Caco-2 (cell line): ENCODE measurements around the gene EXOC2. TPM values are rescaled to one million over a fixed set of nuclear protein-coding genes. Genes with fewer than 3 reads are reported as not detected.

ENCODE experiments used
- BruUV-seq: library from RNA; stranded (reverse); fragments of 400-500 nt; replicated peaks from 2 replicates; lab custom pipeline; 2021; lab: Mats Ljungman, UMichigan
- CTCF ChIA-PET: fragments of 300-600 bp; sonication (Branson Sonifier 250); formaldehyde crosslinking; loops from one replicate; lab custom pipeline; 2022; ENCODE audit warnings: antibody characterized with exemption; lab: Charles Lee
- POLR2A ChIA-PET: fragments of 300-600 bp; sonication (Branson Sonifier 250); formaldehyde crosslinking; loops from one replicate; lab custom pipeline; 2022; ENCODE audit warnings: antibody characterized with exemption; lab: Charles Lee
- DNase-seq, 2 experiments: peaks; one replicate each; pipeline versions ENCODE4 v3.0.0 to v3.0.0-alpha.2; 2020 to 2022
- H3K27me3 ChIP-seq: replicated peaks from 2 replicates; pipeline ENCODE4 v1.6.0; 2011; ENCODE audit warnings: low read length; ENCODE audit not compliant: control insufficient read depth, insufficient read depth
- H3K36me3 ChIP-seq: 2 replicates; pipeline ENCODE4 v1.5.1; 2011; ENCODE audit warnings: low read length; ENCODE audit not compliant: control insufficient read depth, insufficient read depth
- H3K4me1 ChIP-seq: fragments of 250-450 bp; sonication (Bioruptor Pico); 2 replicates; pipeline ENCODE4 v1.5.1; 2020; ENCODE audit warnings: mild to moderate bottlenecking
- H3K4me3 ChIP-seq: 2 replicates; pipeline ENCODE4 v1.5.1; 2011; ENCODE audit warnings: low read depth, mild to moderate bottlenecking, control low read depth, low read length
- H3K9me3 ChIP-seq: fragments of 250-450 bp; sonication (Bioruptor Pico); 2 replicates; pipeline ENCODE4 v1.5.1; 2020; ENCODE audit warnings: mild to moderate bottlenecking, moderate library complexity
- H3K27ac Mint-ChIP-seq: one replicate; pipeline ENCODE4 v1.8.0; 2022; ENCODE audit warnings: mixed read lengths; ENCODE audit not compliant: unreplicated experiment
- H3K27me3 Mint-ChIP-seq: one replicate; pipeline ENCODE4 v1.8.0; 2022; ENCODE audit warnings: mixed read lengths; ENCODE audit not compliant: insufficient read depth, unreplicated experiment
- H3K36me3 Mint-ChIP-seq: one replicate; pipeline ENCODE4 v1.8.0; 2022; ENCODE audit warnings: mild to moderate bottlenecking, mixed read lengths; ENCODE audit not compliant: insufficient read depth, unreplicated experiment
- H3K4me1 Mint-ChIP-seq: one replicate; pipeline ENCODE4 v1.8.0; 2022; ENCODE audit warnings: low read depth, mixed read lengths; ENCODE audit not compliant: unreplicated experiment
- H3K4me3 Mint-ChIP-seq: one replicate; pipeline ENCODE4 v1.8.0; 2022; ENCODE audit warnings: mild to moderate bottlenecking, moderate library complexity, mixed read lengths; ENCODE audit not compliant: unreplicated experiment
- H3K9me3 Mint-ChIP-seq: one replicate; pipeline ENCODE4 v1.8.0; 2022; ENCODE audit warnings: mixed read lengths; ENCODE audit not compliant: unreplicated experiment
- intact Hi-C: fragments of 100-400 bp; cut with micrococcal nuclease; formaldehyde crosslinking; loops from one replicate; pipeline ENCODE4 v1.10.0; 2022; ENCODE audit not compliant: unreplicated experiment
- total RNA-seq: library from RNA; stranded (reverse); gene quantifications from 2 replicates; pipeline ENCODE4 v1.2.3, GENCODE V29; 2022
- TF ChIP-seq, protein P1 (sequence below), 2 experiments: fragments of 200-600 bp in 1 of 2; IDR thresholded peaks; 1 replicate in 1 of 2; 2 replicates in 1 of 2; pipeline versions ENCODE4 v1.5.1 to v1.8.0; 2011 to 2022; ENCODE audit warnings: antibody characterized with exemption in 1 of 2, control low read depth in 1 of 2, inconsistent platforms in 1 of 2, low read depth in 1 of 2, low read length in 1 of 2, mild to moderate bottlenecking in 1 of 2, moderate library complexity in 1 of 2; ENCODE audit not compliant: insufficient read depth in 1 of 2, severe bottlenecking in 1 of 2, unreplicated experiment in 1 of 2

EXOC2 gene
- total RNA-seq, 1 experiment from 2014 or later = 21.4 TPM

DNA sequence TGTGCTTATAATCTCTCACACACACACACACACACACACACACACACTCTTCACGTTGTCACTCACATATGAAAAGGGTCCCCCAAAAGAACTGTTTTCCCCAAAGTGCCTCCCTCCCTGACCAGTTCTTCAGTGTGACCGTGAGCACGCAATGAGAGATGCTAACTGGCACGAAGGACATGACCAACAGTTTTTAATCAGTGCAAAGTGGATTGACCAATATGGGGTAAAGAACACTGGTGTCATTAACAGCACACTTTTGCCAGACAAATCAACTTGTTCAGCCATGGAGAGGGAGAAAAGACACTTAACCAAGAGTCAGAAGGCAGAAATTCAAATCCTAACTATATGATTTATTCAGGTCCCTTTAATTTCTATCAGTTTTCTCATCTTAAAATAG, 15.0 kb downstream of the EXOC2 start:
- Mint-ChIP-seq H3K27me3 (no peaks in the 10 kb centered on the region), H3K4me3 (no peak overlapping the region), H3K36me3 (no peaks in the 10 kb centered on the region), H3K27ac (no peak overlapping the region), H3K4me1 (no peaks in the 10 kb centered on the region), H3K9me3 (no peaks in the 10 kb centered on the region)
- ChIA-PET POLR2A (no interaction called here), CTCF (no interaction called here)
- BruUV-seq = no TSS peak
- no peaks in the 10 kb centered on the region for H3K27me3 ChIP-seq
- TF ChIP-seq, protein P1, sequence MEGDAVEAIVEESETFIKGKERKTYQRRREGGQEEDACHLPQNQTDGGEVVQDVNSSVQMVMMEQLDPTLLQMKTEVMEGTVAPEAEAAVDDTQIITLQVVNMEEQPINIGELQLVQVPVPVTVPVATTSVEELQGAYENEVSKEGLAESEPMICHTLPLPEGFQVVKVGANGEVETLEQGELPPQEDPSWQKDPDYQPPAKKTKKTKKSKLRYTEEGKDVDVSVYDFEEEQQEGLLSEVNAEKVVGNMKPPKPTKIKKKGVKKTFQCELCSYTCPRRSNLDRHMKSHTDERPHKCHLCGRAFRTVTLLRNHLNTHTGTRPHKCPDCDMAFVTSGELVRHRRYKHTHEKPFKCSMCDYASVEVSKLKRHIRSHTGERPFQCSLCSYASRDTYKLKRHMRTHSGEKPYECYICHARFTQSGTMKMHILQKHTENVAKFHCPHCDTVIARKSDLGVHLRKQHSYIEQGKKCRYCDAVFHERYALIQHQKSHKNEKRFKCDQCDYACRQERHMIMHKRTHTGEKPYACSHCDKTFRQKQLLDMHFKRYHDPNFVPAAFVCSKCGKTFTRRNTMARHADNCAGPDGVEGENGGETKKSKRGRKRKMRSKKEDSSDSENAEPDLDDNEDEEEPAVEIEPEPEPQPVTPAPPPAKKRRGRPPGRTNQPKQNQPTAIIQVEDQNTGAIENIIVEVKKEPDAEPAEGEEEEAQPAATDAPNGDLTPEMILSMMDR (IDR thresholded peaks at IDR 0.05; ENCODE audit: insufficient read depth in 1 of 2, low read depth in 1 of 2, low read length in 1 of 2, severe bottlenecking in 1 of 2, unreplicated experiment in 1 of 2) = no peak
- no peaks in the 10 kb centered on the region for H3K36me3 ChIP-seq
- no peaks in the 10 kb centered on the region for H3K4me1 ChIP-seq
- no peak for DNase-seq
- H3K4me3 ChIP-seq = no peak overlapping the region
- H3K9me3 ChIP-seq = no peaks in the 10 kb centered on the region
- intact Hi-C loops = no loop called here

DNA sequence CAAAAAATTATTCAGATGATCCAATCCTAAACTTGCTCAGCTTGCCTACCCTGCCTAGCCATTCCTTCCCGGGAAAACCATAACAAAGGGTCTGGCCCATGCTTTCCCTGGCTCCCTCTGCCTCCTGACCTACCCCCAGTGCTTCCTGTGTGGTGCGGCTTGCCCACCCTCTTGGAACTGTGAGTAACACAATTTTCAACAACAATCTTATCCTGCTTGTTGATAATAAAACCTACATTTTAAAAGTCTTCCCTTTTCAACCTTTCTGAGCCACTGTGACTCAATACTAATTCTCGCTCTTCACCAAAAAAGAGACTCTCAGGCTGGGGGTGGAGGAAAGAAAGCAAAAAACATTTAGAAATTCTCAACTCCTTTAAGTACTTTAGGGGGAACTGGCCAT, 18.0 kb downstream of the EXOC2 start:
- no TSS peak for BruUV-seq
- Histone ChIP-seq H3K4me1 (no peaks in the 10 kb centered on the region), H3K4me3 (no peak overlapping the region), H3K36me3 (no peaks in the 10 kb centered on the region), H3K27me3 (no peaks in the 10 kb centered on the region), H3K9me3 (no peaks in the 10 kb centered on the region)
- Mint-ChIP-seq H3K27ac (peak overlapping the region; percentile 10), H3K27me3 (no peaks in the 10 kb centered on the region), H3K9me3 (no peaks in the 10 kb centered on the region), H3K4me1 (no peaks in the 10 kb centered on the region), H3K36me3 (no peaks in the 10 kb centered on the region), H3K4me3 (no peak overlapping the region)
- intact Hi-C loops = no loop called here
- TF ChIP-seq, protein P1 (IDR thresholded peaks at IDR 0.05; ENCODE audit: insufficient read depth in 1 of 2, low read depth in 1 of 2, low read length in 1 of 2, severe bottlenecking in 1 of 2, unreplicated experiment in 1 of 2) = no peak
- ChIA-PET CTCF (no interaction called here), POLR2A (no interaction called here)
- DNase-seq = no peak

DNA sequence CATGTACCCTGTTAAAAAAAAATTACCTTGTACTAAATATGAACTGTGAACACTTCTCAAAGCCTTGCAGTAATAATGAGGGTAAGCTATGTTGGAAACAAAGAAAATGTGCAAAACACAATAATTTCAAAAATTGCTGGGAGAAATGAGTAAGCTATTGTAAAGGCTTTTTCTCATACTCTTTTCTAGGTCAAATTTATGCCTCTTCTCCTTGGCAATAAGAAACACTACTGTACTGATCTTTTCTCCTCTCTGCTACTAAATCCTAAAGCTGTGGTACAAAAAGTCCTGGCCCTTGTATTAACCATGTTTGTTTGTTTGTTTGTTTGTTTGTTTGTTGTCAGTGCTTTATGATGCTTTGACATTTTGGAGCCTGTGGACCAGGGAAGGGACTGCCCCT, 18.5 kb downstream of the EXOC2 start:
- Histone ChIP-seq H3K4me1 (no peaks in the 10 kb centered on the region), H3K36me3 (no peaks in the 10 kb centered on the region), H3K4me3 (no peak overlapping the region), H3K9me3 (no peaks in the 10 kb centered on the region), H3K27me3 (no peaks in the 10 kb centered on the region)
- TF ChIP-seq, protein P1 (IDR thresholded peaks at IDR 0.05; ENCODE audit: insufficient read depth in 1 of 2, low read depth in 1 of 2, low read length in 1 of 2, severe bottlenecking in 1 of 2, unreplicated experiment in 1 of 2) = no peak
- no TSS peak for BruUV-seq
- intact Hi-C loops = no loop called here
- Mint-ChIP-seq H3K9me3 (no peaks in the 10 kb centered on the region), H3K4me1 (no peaks in the 10 kb centered on the region), H3K27ac (no peak overlapping the region), H3K36me3 (no peaks in the 10 kb centered on the region), H3K4me3 (no peak overlapping the region), H3K27me3 (no peaks in the 10 kb centered on the region)
- no peak for DNase-seq
- POLR2A ChIA-PET = no interaction called here
- CTCF ChIA-PET = no interaction called here
